ENCODE measurements around the gene CCDC77.

GRCh38 chr12:452667-453210 is 51.3 kb downstream of the CCDC77 start:
- TF ChIP-seq POLR2A (IDR thresholded peaks at IDR 0.05) = no peak
- TF ChIP-seq CTCF (IDR thresholded peaks at IDR 0.05) = peak in 1 of 6 experiments; percentile 30

All from thyroid gland (tissue), 4 donors.